Brain pericyte (primary cell): Measurements from ENCODE around the gene KRT3.

Experiments used
- DNase-seq: peaks from one replicate; pipeline ENCODE4 v3.0.0-alpha.2; 2012; ENCODE audit warnings: low read depth, low spot score

The KRT3 gene

GRCh38 chr12:52827499-52828090, 31.7 kb upstream of the KRT3 start:
- no peak for DNase-seq

- no peak for DNase-seq
These were observed 30.9 kb upstream of the KRT3 start for GRCh38 chr12:52826611-52827498.

DNA sequence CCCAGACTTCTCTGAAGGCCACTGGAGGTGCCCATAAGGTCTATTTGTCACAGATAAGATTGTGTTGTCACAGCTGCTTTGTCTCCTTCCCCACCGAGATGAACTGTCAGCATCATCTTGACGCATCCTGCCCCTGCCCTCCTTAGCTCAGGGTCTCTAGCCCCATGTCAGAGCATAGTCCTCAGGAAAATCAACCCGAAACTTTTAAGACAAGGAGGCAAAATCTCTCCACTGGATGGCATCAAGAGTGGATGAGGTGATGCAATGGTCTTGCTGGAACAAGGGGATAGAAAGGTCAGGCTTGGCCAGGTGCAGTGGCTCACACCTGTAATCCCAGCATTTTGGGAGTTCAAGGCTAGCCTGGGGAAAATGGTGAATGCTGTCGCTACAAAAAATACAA, 30.0 kb upstream of the KRT3 start:
- no peak for DNase-seq

- DNase-seq = no peak
These were observed 29.0 kb upstream of the KRT3 start for GRCh38 chr12:52824741-52825410.

DNA sequence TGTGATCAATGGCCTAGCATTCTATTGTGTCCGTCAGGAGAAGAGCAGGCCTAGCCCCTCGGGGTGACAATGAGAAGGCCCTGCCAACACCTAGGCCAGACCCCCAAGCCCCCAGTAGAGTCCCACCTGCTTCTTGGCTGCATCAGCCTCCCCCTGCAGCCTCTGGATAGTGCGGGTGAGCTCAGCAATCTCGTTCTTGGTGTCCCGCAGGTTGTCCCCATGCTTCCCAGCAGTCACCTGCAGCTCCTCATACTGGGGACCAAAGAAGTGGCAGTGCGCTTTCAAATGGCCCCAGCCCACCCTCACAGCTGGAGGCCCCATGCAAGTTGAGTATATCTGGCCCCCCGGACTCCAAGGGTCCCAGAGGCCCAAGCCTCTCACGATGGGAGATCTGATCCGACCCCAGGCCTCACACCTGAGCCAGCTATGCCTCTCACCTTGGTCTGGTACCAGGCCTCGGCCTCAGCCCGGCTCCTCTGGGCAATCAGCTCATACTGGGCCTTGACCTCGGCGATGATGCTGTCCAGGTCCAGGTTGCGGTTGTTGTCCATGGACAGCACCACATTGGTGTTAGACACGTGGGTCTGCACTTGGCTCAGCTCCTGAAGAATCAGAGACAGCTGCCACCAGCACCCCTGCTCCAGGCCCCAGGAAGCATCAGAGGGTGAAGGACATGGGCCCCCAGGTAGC, 28.0 kb upstream of the KRT3 start:
- DNase-seq = no peak

DNA sequence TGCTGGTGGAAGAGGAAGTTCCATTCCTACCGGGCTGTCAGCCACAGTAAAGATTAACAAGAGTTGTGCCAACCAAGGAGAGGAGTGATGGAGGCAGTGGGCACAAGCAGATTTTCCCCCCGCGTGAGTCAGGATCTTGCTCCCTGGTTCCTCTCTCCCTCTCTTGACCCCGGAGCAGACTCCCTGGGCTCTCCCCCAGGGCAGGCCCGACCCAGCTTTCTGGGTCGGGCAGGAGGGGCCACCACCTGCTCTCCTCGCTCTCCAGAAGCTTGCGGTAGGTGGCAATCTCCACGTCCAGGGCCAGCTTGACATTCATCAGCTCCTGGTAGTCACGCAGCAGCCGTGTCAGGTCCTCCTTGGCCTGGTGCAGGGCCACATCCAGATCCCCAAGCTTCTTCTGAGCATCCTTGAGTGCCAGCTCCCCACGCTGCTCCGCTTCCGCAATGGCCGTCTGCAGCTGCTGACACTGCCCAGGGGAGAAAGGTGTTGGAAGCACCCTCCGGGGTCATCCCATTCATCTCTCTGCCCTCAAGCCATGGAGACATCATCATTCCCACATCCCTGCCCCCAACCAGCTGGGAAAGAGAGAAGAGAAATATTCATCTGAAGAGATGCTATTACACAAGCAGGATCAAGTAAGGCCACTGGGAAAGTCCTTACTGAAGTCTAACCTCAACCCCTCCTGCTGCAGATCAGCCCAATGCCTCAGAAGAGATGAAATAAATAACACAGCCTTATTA, 27.0 kb upstream of the KRT3 start:
- no peak for DNase-seq

- no peak for DNase-seq
These were observed 26.1 kb upstream of the KRT3 start for GRCh38 chr12:52821826-52822660.

DNA sequence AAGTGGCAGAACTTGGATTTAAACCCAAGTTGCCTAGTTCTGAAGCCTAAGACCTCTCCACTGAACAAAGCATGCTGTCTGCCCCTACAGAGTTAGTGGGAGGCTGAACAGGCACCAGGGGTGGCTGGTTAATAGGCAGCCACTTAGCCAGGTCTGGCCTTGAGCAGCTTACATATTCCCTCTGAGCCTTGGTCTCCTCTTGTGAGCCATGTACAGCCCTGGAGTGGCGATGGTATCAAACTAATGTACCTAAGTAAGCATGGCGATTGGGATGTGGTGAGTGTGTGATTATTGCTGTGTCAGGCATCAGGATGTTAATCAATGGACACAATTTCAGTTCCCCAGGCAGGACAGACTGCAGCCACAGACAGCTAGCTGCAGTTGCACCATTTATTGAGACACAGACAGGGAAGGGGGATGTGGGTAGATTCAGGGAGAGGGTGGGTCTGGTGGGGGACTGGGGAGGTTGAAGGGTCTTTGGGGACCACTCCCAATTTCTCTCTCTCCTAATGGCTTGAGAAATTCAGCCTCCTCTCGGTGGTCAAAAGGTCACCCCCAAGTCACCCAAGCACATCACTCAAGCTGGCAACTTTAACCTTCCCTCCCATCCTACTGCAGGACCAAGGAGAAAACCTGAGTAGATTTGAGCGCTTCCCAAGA, 25.3 kb upstream of the KRT3 start:
- DNase-seq = no peak

DNA sequence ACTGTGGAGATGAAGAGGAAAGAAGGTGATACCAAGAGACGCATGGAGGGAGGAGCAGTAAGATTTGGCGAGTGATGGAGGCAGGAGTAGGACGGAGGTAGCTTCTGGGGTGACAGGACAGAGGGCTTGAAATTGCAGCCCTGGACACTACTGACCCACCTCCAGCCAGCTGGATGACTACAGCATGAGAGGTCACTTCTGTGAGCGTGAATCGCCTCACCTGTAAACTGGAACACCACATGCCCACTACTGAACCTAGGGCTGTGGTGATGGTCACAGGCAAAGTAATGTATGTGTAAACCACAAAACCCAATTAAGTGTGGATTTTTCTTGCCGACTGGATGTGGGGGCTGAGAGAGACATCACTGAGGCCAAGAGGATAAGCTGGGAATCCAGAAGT, 24.6 kb upstream of the KRT3 start:
- DNase-seq = no peak

DNA sequence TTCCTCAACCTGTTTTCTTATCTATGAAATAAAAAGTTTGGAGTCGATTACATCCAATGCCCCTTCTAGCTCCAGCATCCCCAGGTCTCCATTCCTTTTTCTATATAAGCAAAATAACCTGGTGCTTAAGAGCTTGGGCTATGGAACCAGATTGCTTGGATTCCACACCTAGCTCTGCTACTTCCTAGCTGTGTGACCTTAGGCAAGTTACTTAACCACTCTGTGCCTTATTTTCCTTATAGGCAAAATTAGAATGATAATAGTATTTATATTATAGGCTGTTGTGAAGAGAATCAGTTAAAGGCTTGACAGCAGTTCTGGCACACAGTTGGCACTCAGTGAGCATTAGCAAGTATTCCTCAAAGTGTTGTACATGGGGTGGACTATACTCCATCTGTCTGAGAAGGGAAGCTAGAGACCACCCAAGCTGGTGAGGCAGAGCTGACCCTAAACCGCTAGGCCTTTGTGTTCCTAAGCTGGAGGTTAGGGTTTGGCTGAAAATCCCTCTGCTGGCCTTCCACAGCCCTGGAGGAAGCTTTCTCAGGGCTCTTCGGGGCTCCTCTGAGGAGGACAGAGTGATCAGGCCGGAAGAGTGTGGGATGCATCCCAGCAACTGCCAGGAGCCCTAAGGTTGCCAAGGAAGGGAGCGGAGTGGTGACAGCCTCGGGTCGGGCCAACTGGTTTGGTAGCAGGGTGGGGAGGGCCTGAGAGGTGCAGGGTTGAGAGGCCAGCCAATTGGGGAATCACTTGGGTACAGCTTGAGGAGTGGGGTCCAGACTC, 24.0 kb upstream of the KRT3 start:
- no peak for DNase-seq

GRCh38 chr12:52818887-52819420, 23.0 kb upstream of the KRT3 start:
- no peak for DNase-seq

DNA sequence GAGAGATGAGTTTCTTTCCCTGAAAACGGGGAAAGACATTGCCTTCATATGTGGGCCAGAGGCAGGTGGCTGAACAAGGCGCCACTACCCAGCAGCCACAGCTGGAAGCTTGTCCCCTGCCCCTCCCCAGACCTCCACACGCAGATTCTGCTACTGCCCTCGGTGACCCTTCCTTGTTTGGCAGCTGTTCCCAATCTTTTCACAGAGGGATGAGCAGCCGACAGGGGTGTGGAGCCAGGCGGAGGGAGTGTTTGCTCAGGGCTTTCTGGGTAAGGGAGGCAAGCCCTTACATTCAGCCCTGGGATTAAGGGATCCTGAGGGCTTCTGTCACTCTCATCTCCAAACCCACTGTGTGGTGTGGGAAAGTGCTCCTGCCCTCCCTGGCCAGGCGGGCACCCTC, 22.5 kb upstream of the KRT3 start:
- no peak for DNase-seq

DNA sequence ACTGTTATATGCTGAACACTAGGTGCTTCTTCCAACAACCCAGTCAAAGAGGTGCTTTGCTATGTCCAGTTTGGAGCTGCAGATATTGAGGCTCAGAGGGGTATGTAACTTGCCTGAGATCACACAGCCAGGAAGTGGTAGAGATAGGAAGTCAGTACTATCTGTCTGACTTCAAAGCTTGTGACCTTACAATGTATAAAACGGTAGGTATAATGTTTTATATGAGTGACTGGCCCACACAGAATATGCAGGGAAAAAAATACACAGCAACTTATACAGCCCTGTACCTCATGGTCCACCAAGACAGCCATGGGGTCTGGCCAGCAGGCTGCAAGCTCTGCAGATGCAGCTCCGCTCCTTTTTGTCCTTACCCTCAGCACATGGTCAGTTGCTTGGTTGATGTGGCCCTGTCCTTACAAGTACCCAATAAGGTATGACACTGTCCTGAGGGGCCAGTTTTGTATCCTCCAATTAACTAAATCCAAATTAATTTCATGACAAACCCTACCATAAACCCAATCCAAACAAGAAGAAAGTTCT, 21.9 kb upstream of the KRT3 start:
- DNase-seq = no peak

GRCh38 chr12:52817003-52817698, 21.2 kb upstream of the KRT3 start:
- DNase-seq = no peak

DNA sequence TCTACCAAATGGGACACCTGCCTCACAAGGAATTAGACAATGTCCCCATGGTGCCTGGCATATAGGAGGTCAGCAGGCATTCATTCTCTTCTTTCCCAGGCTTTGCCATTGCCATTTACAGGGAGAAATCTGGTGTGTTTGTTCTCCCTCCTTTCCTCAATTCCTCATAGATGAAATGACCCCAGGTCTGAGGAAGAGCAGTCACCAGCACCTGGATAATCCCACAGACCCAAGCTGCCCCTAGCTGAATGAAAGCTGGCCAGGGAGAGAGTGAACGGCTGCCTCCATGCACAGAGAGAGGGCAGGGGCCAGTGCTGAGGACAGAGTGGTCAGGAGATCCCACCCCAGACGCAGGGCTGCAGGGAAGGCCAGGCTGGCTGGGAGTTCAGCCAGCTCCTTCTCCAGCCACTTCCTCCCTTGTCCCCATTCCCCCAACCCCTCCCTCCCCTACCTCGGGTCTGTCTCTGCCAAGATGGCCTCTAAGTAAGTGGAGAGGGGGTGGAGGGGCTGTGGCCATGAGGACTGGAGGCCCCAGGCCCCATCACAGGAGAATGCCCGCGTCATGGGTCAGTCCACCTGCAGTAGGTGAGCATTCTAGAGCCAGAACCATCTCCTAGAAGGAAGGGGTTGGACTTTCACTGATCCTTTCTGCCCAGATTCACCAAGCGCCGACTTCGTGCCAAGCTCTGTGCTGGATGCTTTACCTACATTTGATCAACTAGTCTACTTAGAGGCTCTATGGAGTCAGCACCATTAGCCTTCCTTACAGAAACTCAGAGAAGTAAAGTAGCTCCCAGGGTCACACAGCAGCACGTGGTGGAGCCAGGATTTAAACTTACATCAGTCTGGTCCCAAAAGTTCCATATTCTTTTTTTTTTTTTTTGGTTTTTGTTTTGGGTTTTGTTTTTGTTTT, 20.0 kb upstream of the KRT3 start:
- DNase-seq = no peak

DNA sequence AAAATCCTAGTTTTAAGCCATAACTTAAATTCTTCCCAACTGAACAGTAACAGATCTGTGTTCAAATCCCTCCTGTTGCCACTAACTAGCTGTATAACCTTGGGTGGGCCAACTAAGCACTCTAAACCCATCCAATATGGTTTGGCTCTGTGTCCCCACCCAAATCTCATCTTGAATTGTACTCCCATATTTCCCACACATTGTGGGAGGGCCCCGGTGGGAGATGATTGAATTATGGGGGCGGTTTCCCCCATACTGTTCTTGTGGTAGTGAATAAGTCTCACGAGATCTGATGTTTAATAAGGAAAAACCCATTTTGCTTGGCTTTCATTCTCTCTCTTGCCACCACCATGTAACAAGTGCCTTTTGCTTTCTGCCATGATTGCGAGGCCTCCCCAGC, 19.2 kb upstream of the KRT3 start:
- DNase-seq = no peak

DNA sequence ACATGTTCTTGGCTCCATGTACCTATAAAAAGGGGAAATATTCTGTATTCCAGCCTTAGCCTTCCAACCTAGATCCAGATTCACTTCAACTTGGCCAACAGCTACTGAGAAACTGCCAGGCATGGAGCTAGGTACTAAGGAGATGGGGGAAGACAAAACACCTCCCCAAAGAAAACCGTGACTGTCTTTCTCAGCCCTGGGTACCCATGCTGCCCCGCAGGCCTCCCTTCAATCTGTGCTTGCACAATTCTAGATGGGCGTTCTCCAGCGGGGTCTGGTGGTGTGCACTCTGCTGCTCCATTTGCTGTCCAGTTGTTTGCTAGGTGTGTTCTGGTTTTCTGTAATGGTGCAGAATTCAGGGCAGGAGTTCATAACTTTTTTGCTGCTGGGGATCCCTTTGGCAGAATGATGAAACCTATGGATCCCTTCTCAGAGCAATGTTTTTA, 18.8 kb upstream of the KRT3 start:
- no peak for DNase-seq
